GM12873 (cell line): ENCODE measurements around the gene ZFAND6.

ENCODE experiments used
- CTCF ChIP-seq: IDR thresholded peaks from 2 replicates; pipeline ENCODE4 v1.5.1; 2012; ENCODE audit warnings: low read depth, mild to moderate bottlenecking, moderate library complexity, low read length, control low read depth; ENCODE audit not compliant: insufficient read depth; ENCODE audit errors: missing control alignments

The ZFAND6 gene

GRCh38 chr15:80141916-80142598 lies 82.6 kb downstream of the ZFAND6 start:
- TF ChIP-seq CTCF: no peak

DNA sequence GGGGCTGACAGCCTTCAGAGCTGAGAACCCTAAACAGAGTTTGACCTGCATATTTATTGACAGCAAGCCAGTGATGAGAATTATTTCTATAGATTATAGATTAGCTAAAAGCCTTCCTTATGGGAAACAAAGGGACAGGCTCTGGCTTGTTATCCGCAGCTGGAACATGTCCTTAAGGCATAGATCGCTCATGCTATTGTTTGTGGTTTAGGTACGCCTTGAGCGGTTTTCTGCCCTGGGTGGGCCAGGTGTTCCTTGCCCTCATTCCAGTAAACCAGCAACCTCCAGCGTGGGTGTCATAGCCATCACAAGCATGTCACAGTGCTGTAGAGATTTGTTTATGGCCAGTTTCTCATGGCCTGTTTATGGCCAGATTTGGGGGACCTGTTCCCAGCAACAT lies 83.2 kb downstream of the ZFAND6 start:
- no peak for TF ChIP-seq CTCF

DNA sequence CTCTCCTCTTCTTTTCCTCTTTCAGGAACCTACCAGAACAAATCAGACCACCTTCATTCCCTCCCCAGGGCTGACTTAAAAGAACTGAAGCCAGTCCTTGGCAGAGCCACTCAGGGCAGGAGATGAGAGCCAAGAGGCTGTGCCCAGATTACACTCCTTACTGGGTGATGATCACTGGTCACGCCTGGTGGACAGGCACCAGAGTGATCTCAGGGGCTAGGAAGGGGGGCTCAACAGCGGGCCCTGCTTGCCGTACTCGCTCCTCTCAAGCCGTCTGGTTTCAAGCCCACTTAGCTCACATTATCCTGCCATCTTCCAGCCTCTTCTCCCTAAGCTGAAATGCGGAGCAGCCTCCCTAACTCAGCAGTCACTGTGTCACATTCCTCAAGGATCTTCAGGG lies 91.7 kb downstream of the ZFAND6 start:
- TF ChIP-seq CTCF: no peak

GRCh38 chr15:80151576-80151975 lies 92.1 kb downstream of the ZFAND6 start:
- TF ChIP-seq CTCF: no peak

DNA sequence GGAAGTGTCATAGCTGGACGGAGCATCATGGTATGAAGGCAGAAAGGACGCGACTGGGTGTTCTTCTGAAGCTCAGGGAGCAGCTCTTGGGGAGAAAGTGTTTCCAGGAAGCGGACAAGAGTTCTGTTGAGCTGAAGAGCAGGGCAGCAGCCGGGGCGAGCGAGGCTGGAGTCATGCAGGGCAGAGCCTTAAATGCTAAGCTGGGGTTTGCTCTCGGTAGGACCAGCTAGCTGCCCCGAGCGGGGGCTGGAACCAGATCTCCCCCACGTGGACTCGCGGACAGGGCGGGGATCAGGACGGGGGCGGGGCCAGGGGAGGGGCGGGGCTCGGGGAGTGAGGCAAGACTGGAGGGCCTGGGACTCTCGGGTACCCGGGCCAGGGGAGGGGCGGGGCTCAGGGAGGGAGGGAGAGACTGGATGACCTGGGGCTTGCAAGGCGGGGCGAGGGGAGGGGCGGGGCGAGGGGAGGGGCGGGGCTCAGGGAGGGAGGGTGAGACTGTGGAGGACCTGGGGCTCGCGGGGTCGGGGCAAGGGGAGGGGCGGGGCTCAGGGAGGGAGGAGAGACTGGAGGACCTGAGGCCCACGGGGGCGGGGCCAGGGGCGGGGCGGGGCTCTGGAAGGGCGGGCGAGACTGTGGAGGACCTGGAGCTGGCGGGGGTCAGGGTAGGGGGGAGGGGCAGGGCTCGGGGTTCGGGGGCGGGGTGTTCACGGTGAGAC lies 92.9 kb downstream of the ZFAND6 start:
- TF ChIP-seq CTCF: no peak

DNA sequence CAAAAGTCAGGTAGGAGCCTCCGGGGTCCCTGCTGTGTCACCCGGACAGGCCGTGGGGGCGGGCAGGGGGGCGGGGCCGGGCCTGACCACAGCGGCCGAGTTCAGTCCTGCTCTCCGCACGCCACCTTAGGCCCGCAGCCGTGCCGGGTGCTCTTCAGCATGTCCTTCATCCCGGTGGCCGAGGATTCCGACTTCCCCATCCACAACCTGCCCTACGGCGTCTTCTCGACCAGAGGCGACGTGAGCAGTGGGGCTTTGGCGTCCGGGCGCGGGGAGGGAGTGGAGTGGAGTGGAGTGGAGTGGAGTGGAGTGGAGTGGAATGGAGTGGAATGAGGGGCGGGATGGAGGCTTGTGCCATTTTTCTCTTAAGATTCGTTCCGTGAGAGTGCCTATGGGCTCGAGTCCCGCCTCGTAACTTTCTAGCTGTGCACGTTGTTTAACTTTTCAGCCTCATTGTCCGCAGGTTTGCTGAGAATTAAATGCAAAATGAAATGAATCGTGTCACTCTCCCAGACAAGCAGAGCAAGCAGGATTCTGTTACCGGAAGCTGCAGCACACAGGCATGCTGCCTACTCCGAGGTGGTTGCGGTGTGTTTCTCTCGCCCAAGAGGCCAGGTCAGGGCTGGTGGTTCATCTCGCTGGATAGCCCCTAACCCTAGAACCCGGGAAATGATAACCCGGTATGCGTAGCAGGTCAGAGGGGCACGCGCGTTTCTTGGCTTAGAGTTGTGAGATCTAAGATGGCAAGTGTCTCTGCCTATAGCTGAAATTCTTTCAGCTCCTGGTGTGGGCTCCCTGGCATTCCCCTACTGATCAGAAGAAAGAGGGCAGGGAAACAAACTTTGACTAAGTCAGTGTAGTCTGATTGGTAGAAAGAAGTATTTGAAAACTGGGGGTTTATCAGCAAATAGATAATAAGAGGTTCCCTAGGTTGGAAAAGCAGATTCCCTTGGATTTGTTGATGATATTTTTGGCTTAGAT lies 93.7 kb downstream of the ZFAND6 start, which contains the start of gene FAH:
Gene FAH, plus strand, starts transcription at position 104 of the 981 bp plus-strand sequence. Its CDS starts 56 bp downstream, at position 160.
- TF ChIP-seq CTCF: no peak
